Activated naive CD8-positive, alpha-beta T cell treated with anti-CD3 and anti-CD28 coated beads, Interleukin-2, amount 50 U/mL, for 24 hours (primary cell): ENCODE data around the gene OTOGL.

ENCODE experiments used
- ATAC-seq: fragments of 150-1000 bp; cut with Tn5 transposase; one replicate; pipeline ENCODE4 v1.10.0; 2021
- DNase-seq: peaks from one replicate; pipeline ENCODE4 v3.0.0; 2021
- H3K27ac Mint-ChIP-seq: one replicate; pipeline ENCODE4 v1.8.0; 2021; ENCODE audit warnings: mild to moderate bottlenecking, mixed read lengths
- H3K27me3 Mint-ChIP-seq: one replicate; pipeline ENCODE4 v1.8.0; 2021; ENCODE audit warnings: mixed read lengths
- H3K36me3 Mint-ChIP-seq: one replicate; pipeline ENCODE4 v1.8.0; 2021; ENCODE audit warnings: low read depth, mixed read lengths
- H3K4me1 Mint-ChIP-seq: one replicate; pipeline ENCODE4 v1.8.0; 2021; ENCODE audit warnings: mixed read lengths
- H3K4me3 Mint-ChIP-seq: one replicate; pipeline ENCODE4 v1.8.0; 2021; ENCODE audit warnings: mild to moderate bottlenecking, moderate library complexity, mixed read lengths
- H3K9me3 Mint-ChIP-seq: one replicate; pipeline ENCODE4 v1.8.0; 2021; ENCODE audit warnings: mixed read lengths

Gene OTOGL

GRCh38 chr12:80406253-80406652 lies 306.9 kb downstream of the OTOGL start:
- H3K27ac Mint-ChIP-seq: no peak overlapping the region

GRCh38 chr12:80411787-80412186 lies 312.4 kb downstream of the OTOGL start:
- Mint-ChIP-seq H3K4me3 (no peak overlapping the region), H3K4me1 (no peaks in the 10 kb centered on the region), H3K9me3 (no peaks in the 10 kb centered on the region), H3K36me3 (no peaks in the 10 kb centered on the region), H3K27ac (no peak overlapping the region), H3K27me3 (no peaks in the 10 kb centered on the region)
- DNase-seq (no peak), ATAC-seq (no peak)

More at GRCh38 chr12:80406253-80406652, 306.9 kb downstream of the OTOGL start:
- Mint-ChIP-seq H3K4me3 (no peak overlapping the region), H3K9me3 (no peaks in the 10 kb centered on the region), H3K36me3 (no peaks in the 10 kb centered on the region), H3K4me1 (no peaks in the 10 kb centered on the region), H3K27me3 (no peaks in the 10 kb centered on the region)
- ATAC-seq: no peak
- DNase-seq: no peak

- no peaks in the 10 kb centered on the region for H3K27me3 Mint-ChIP-seq
- ATAC-seq: no peak
- H3K27ac Mint-ChIP-seq: no peak overlapping the region
- DNase-seq: no peak
- H3K4me1 Mint-ChIP-seq: no peaks in the 10 kb centered on the region
- no peaks in the 10 kb centered on the region for H3K9me3 Mint-ChIP-seq
- H3K36me3 Mint-ChIP-seq: no peaks in the 10 kb centered on the region
- no peak overlapping the region for H3K4me3 Mint-ChIP-seq
Observed at GRCh38 chr12:80412343-80412953, 313.1 kb downstream of the OTOGL start.

- H3K4me1 Mint-ChIP-seq: no peaks in the 10 kb centered on the region
- ATAC-seq: no peak
- H3K4me3 Mint-ChIP-seq: no peak overlapping the region
- no peaks in the 10 kb centered on the region for H3K27me3 Mint-ChIP-seq
- H3K27ac Mint-ChIP-seq: no peak overlapping the region
- no peak for DNase-seq
- H3K9me3 Mint-ChIP-seq: no peaks in the 10 kb centered on the region
- no peaks in the 10 kb centered on the region for H3K36me3 Mint-ChIP-seq
Observed at GRCh38 chr12:80413462-80413861, 314.1 kb downstream of the OTOGL start.

- no peaks in the 10 kb centered on the region for H3K9me3 Mint-ChIP-seq
- DNase-seq (no peak), ATAC-seq (no peak)
- H3K27ac Mint-ChIP-seq: no peak overlapping the region
- H3K27me3 Mint-ChIP-seq: no peaks in the 10 kb centered on the region
- H3K36me3 Mint-ChIP-seq: no peaks in the 10 kb centered on the region
- no peak overlapping the region for H3K4me3 Mint-ChIP-seq
- H3K4me1 Mint-ChIP-seq: no peaks in the 10 kb centered on the region
Observed at GRCh38 chr12:80415466-80415865, 316.1 kb downstream of the OTOGL start.

GRCh38 chr12:80419644-80420043 lies 320.3 kb downstream of the OTOGL start:
- H3K36me3 Mint-ChIP-seq: no peaks in the 10 kb centered on the region
- no peaks in the 10 kb centered on the region for H3K9me3 Mint-ChIP-seq
- ATAC-seq: no peak
- no peak for DNase-seq
- no peak overlapping the region for H3K27ac Mint-ChIP-seq
- H3K27me3 Mint-ChIP-seq: no peaks in the 10 kb centered on the region
- H3K4me3 Mint-ChIP-seq: no peak overlapping the region
- no peaks in the 10 kb centered on the region for H3K4me1 Mint-ChIP-seq

GRCh38 chr12:80420075-80420474 lies 320.7 kb downstream of the OTOGL start:
- Mint-ChIP-seq H3K9me3 (no peaks in the 10 kb centered on the region), H3K36me3 (no peaks in the 10 kb centered on the region), H3K4me1 (no peaks in the 10 kb centered on the region), H3K4me3 (no peak overlapping the region), H3K27ac (no peak overlapping the region), H3K27me3 (no peaks in the 10 kb centered on the region)
- ATAC-seq: no peak
- DNase-seq: no peak

- Mint-ChIP-seq H3K36me3 (no peaks in the 10 kb centered on the region), H3K4me3 (no peak overlapping the region), H3K4me1 (no peaks in the 10 kb centered on the region), H3K9me3 (no peaks in the 10 kb centered on the region), H3K27ac (no peak overlapping the region), H3K27me3 (no peaks in the 10 kb centered on the region)
- ATAC-seq (no peak), DNase-seq (no peak)
Observed at GRCh38 chr12:80422550-80422949, 323.2 kb downstream of the OTOGL start.
